HG03025 (cell line): Measurements from ENCODE around the gene DAP.

Source experiments
- ATAC-seq: cut with Tn5 transposase; IDR thresholded peaks from one replicate; pipeline ENCODE4 v1.9.1; 2021; ENCODE audit warnings: mild to moderate bottlenecking, moderate library complexity; ENCODE audit not compliant: unreplicated experiment, low FRiP score

The DAP gene

GRCh38 chr5:10761933-10762775, 1.1 kb upstream of the DAP start:
- ATAC-seq: no peak

- ATAC-seq: no peak
These were observed 181 bp downstream of the DAP start for GRCh38 chr5:10760921-10761184.

- ATAC-seq: peak; percentile 30
These were observed 726 bp downstream of the DAP start for GRCh38 chr5:10760096-10760920.

- ATAC-seq: no peak
These were observed 1.9 kb downstream of the DAP start for GRCh38 chr5:10759111-10759510.

- no peak for ATAC-seq
These were observed 3.0 kb downstream of the DAP start for GRCh38 chr5:10757922-10758555.

GRCh38 chr5:10757043-10757442, 4.0 kb downstream of the DAP start:
- no peak for ATAC-seq

GRCh38 chr5:10756549-10756948, 4.5 kb downstream of the DAP start:
- ATAC-seq: no peak

GRCh38 chr5:10753178-10753577, 7.9 kb downstream of the DAP start:
- ATAC-seq: no peak

- ATAC-seq: no peak
These were observed 8.6 kb downstream of the DAP start for GRCh38 chr5:10752451-10752850.

GRCh38 chr5:10750909-10751308, 10.1 kb downstream of the DAP start:
- ATAC-seq: no peak

- no peak for ATAC-seq
These were observed 13.1 kb downstream of the DAP start for GRCh38 chr5:10747678-10748622.

GRCh38 chr5:10746711-10747110, 14.3 kb downstream of the DAP start:
- ATAC-seq: no peak

GRCh38 chr5:10745133-10745532, 15.9 kb downstream of the DAP start:
- no peak for ATAC-seq

GRCh38 chr5:10744681-10745080, 16.4 kb downstream of the DAP start:
- no peak for ATAC-seq

GRCh38 chr5:10743951-10744350, 17.1 kb downstream of the DAP start:
- no peak for ATAC-seq

GRCh38 chr5:10743526-10743925, 17.5 kb downstream of the DAP start:
- ATAC-seq: no peak

- no peak for ATAC-seq
These were observed 19.4 kb downstream of the DAP start for GRCh38 chr5:10741661-10742060.

- ATAC-seq: no peak
These were observed 20.6 kb downstream of the DAP start for GRCh38 chr5:10740384-10740783.

GRCh38 chr5:10737880-10738279, 23.2 kb downstream of the DAP start:
- no peak for ATAC-seq

GRCh38 chr5:10736808-10737207, 24.2 kb downstream of the DAP start:
- no peak for ATAC-seq
